NCI-H345 treated with DMSO at 0.1 percent for 48 hours (cell line): Measurements from ENCODE around the gene FMN2.
A peak's percentile ranks its signal among the peaks of the same experiment; 100 is the strongest.
"Not testable (repeated sequence)": the region's sequence is repeated elsewhere in the genome, so short reads cannot be mapped to it uniquely, and the experiment has no call there.

Source experiments
- DNase-seq: peaks from one replicate; lab custom pipeline; 2025; ENCODE audit not compliant: unreplicated experiment; lab: John Stamatoyannopoulos, UW

FMN2 gene

GRCh38 chr1:240136402-240136801 lies 44.7 kb downstream of the FMN2 start:
- DNase-seq = no peak

- no peak for DNase-seq
These were observed 47.2 kb downstream of the FMN2 start for GRCh38 chr1:240138867-240139266.

- DNase-seq = no peak
These were observed 47.8 kb downstream of the FMN2 start for GRCh38 chr1:240139511-240139910.

GRCh38 chr1:240145120-240145519 lies 53.4 kb downstream of the FMN2 start:
- DNase-seq = no peak

- no peak for DNase-seq
These were observed 56.6 kb downstream of the FMN2 start for GRCh38 chr1:240148333-240148732.

GRCh38 chr1:240149484-240150094 lies 57.9 kb downstream of the FMN2 start:
- peak; percentile 20 for DNase-seq

GRCh38 chr1:240151136-240151735 lies 59.6 kb downstream of the FMN2 start:
- no peak for DNase-seq

GRCh38 chr1:240152611-240153297 lies 61.1 kb downstream of the FMN2 start:
- DNase-seq = no peak

- no peak for DNase-seq
These were observed 63.9 kb downstream of the FMN2 start for GRCh38 chr1:240155605-240156004.

GRCh38 chr1:240164742-240165141 lies 73.1 kb downstream of the FMN2 start:
- no peak for DNase-seq

- no peak for DNase-seq
These were observed 77.5 kb downstream of the FMN2 start for GRCh38 chr1:240169188-240169587.

GRCh38 chr1:240170266-240170665 lies 78.6 kb downstream of the FMN2 start:
- DNase-seq = no peak

- no peak for DNase-seq
These were observed 79.1 kb downstream of the FMN2 start for GRCh38 chr1:240170806-240171205.

- no peak for DNase-seq
These were observed 80.2 kb downstream of the FMN2 start for GRCh38 chr1:240171907-240172306.

- DNase-seq = no peak
These were observed 82.2 kb downstream of the FMN2 start for GRCh38 chr1:240173836-240174235.

- no peak for DNase-seq
These were observed 83.1 kb downstream of the FMN2 start for GRCh38 chr1:240174734-240175133.

- no peak for DNase-seq
These were observed 86.7 kb downstream of the FMN2 start for GRCh38 chr1:240178366-240178765.

- DNase-seq = not testable (repeated sequence)
These were observed 93.0 kb downstream of the FMN2 start for GRCh38 chr1:240184682-240185081.

- DNase-seq = no peak
These were observed 96.5 kb downstream of the FMN2 start for GRCh38 chr1:240188139-240188538.

GRCh38 chr1:240189386-240189989 lies 97.8 kb downstream of the FMN2 start:
- DNase-seq = peak; percentile 30

- no peak for DNase-seq
These were observed 99.3 kb downstream of the FMN2 start for GRCh38 chr1:240190881-240191401.

GRCh38 chr1:240192851-240193250 lies 101.2 kb downstream of the FMN2 start:
- DNase-seq = no peak
